ENCODE measurements around the gene PHLPP2. TPM values are rescaled to one million over a fixed set of nuclear protein-coding genes. Genes with fewer than 3 reads are reported as not detected.

Gene PHLPP2
- total RNA-seq, result 5.9 and 6.1 TPM in 2 replicates

GRCh38 chr16:71724320-71724751 lies at the start of gene PHLPP2:
Gene PHLPP2, minus strand, starts transcription at chr16:71724701. Its CDS starts 9,906 bp downstream, at chr16:71714795.

DNA sequence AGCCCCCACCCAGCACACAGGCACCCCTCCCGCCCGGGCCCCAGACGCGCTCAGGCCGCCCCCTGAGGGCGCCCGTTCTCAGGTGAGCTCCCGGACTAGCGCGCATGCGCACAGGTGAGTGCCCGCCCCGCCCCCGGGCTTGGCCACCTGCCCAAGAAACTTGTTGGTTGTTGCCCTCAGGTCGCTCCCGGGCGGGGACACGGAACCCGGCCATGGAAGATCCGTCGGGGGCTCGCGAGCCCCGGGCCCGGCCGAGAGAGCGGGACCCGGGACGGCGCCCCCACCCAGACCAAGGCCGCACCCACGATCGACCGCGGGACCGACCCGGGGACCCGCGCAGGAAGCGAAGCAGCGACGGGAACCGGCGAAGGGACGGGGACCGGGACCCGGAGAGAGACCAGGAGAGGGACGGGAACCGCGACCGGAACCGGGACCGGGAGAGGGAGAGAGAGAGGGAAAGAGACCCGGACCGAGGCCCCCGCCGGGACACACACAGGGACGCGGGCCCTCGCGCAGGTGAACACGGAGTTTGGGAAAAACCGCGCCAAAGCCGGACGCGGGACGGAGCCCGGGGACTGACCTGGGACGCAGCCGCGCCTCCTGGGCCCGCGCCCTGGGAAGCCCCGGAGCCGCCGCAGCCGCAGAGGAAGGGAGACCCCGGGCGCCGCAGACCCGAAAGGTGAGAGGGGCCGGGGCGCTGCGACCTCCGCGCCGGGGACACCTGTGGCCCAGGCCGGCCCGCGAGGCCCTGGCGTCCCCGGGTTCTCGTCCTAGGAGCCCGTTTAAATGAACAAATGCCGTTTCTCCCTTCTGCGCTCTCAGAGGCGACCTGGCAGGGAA lies 98.3 kb downstream of the PHLPP2 start, which contains the start of gene MARVELD3:
TSS of gene MARVELD3 (plus strand) at position 167 of the 840 bp plus-strand sequence. CDS start at position 213, 46 bp downstream.

Other genes with a start within 250 kb of the PHLPP2 start
- gene ZNF19, start 235.4 kb downstream of the PHLPP2 start, total RNA-seq, result 2.0 and 2.1 TPM in 2 replicates
- not detected in 2 replicates for gene CHST4, start 198.3 kb downstream of the PHLPP2 start, total RNA-seq
- gene TAT, start 147.6 kb downstream of the PHLPP2 start, total RNA-seq, result not detected in 2 replicates
- gene MARVELD3, start 98.5 kb downstream of the PHLPP2 start, total RNA-seq, result 0.11 and 0.86 TPM in 2 replicates
- 48.9 and 54.7 TPM in 2 replicates for gene AP1G1, start 84.1 kb upstream of the PHLPP2 start, total RNA-seq
- 16.4 and 16.6 TPM in 2 replicates for gene ATXN1L, start 121.3 kb upstream of the PHLPP2 start, total RNA-seq
- 7.2 and 8.0 TPM in 2 replicates for gene ZNF821, start 159.5 kb upstream of the PHLPP2 start, total RNA-seq
- 151 and 189 TPM in 2 replicates for gene IST1, start 170.8 kb upstream of the PHLPP2 start, total RNA-seq